SU-DHL-6 (cell line): ENCODE data around the gene GRAMD1A.

Experiments
- CTCF ChIP-seq: fragments of 200-600 bp; sonication (generic); IDR thresholded peaks from one replicate; pipeline ENCODE4 v1.5.1; 2017; ENCODE audit warnings: antibody characterized with exemption, mild to moderate bottlenecking, low read length, moderate library complexity; ENCODE audit not compliant: insufficient read depth, poor library complexity, severe bottlenecking
- EZH2phosphoT487 ChIP-seq: fragments of 200-600 bp; sonication (generic), shearing (Covaris generic); conservative IDR thresholded peaks from 2 replicates; pipeline ENCODE4 v1.6.1; 2018; ENCODE audit warnings: mild to moderate bottlenecking, antibody characterized with exemption, low read length, moderate library complexity, mixed read lengths

GRCh38 chr19:35032356-35032865, 32.3 kb downstream of the GRAMD1A start:
- TF ChIP-seq CTCF, result no peak
- no peak for TF ChIP-seq EZH2phosphoT487
